HepG2 (cell line): Measurements from ENCODE around the gene VDAC1. TPM values are rescaled to one million over a fixed set of nuclear protein-coding genes. Genes with fewer than 3 reads are reported as not detected.

Experiments used
- ARID3A ChIP-seq: IDR thresholded peaks from 2 replicates; pipeline ENCODE4 v1.6.1; 2012; ENCODE audit warnings: low read depth, low read length, improper control_type of control experiment
- ARID5B ChIP-seq: IDR thresholded peaks from 2 replicates; pipeline ENCODE4 v1.4.0; 2020; ENCODE audit warnings: mild to moderate bottlenecking, missing genetic modification reagents
- CCDC6 ChIP-seq: sonication (generic); formaldehyde crosslinking; IDR thresholded peaks from 2 replicates; pipeline ENCODE4 v1.8.1; 2022; ENCODE audit warnings: mild to moderate bottlenecking, missing genetic modification reagents, moderate library complexity
- E2F5 ChIP-seq: sonication (generic); formaldehyde crosslinking; conservative IDR thresholded peaks from 2 replicates; pipeline ENCODE4 v1.4.0; 2020; ENCODE audit warnings: missing genetic modification reagents
- HMGXB3 ChIP-seq: sonication (generic); formaldehyde crosslinking; IDR thresholded peaks from 2 replicates; pipeline ENCODE4 v1.4.0; 2020; ENCODE audit warnings: missing genetic modification reagents, borderline replicate concordance
- MAFK ChIP-seq, 2 experiments: IDR thresholded peaks in 1 of 2; conservative IDR thresholded peaks in 1 of 2; 2 replicates each; pipeline ENCODE4 v1.6.1; 2011; ENCODE audit warnings: improper control_type of control experiment in 2 of 2, low read length in 2 of 2
- MED1 ChIP-seq: sonication (generic); formaldehyde crosslinking; IDR thresholded peaks from 2 replicates; pipeline ENCODE4 v1.4.0; 2020; ENCODE audit warnings: missing genetic modification reagents
- MXI1 ChIP-seq: IDR thresholded peaks from 3 replicates; pipeline ENCODE4 v1.6.1; 2012; ENCODE audit warnings: low read depth, low read length, inconsistent platforms, borderline replicate concordance
- NCOA2 ChIP-seq: sonication (generic); formaldehyde crosslinking; IDR thresholded peaks from 2 replicates; pipeline ENCODE4 v1.8.0; 2022; ENCODE audit warnings: inconsistent platforms
- SAP130 ChIP-seq: IDR thresholded peaks from 2 replicates; pipeline ENCODE4 v1.6.1; 2016; ENCODE audit warnings: low read depth
- THAP8 ChIP-seq: sonication (generic); formaldehyde crosslinking; IDR thresholded peaks from 2 replicates; pipeline ENCODE4 v1.5.1; 2020; ENCODE audit warnings: missing genetic modification reagents, mild to moderate bottlenecking, borderline replicate concordance
- ZFX ChIP-seq: sonication (generic); formaldehyde crosslinking; IDR thresholded peaks from 2 replicates; pipeline ENCODE4 v1.4.0; 2020; ENCODE audit warnings: mild to moderate bottlenecking, low read depth, missing genetic modification reagents, moderate library complexity
- ZNF530 ChIP-seq: sonication (generic); formaldehyde crosslinking; IDR thresholded peaks from 2 replicates; pipeline ENCODE4 v1.5.0; 2020; ENCODE audit warnings: low read depth, mild to moderate bottlenecking, missing genetic modification reagents
- ZNF549 ChIP-seq: sonication (generic); formaldehyde crosslinking; IDR thresholded peaks from 2 replicates; pipeline ENCODE4 v1.5.0; 2020; ENCODE audit warnings: missing genetic modification reagents
- ZNF614 ChIP-seq: IDR thresholded peaks from 2 replicates; pipeline ENCODE4 v1.6.1; 2018; ENCODE audit warnings: missing biosample characterization, missing genetic modification reagents, inconsistent platforms, borderline replicate concordance
- ZNF678 ChIP-seq: sonication (generic); formaldehyde crosslinking; IDR thresholded peaks from 2 replicates; pipeline ENCODE4 v1.4.0; 2020; ENCODE audit warnings: mild to moderate bottlenecking, missing genetic modification reagents
- ZSCAN21 ChIP-seq: sonication (generic); formaldehyde crosslinking; IDR thresholded peaks from 2 replicates; pipeline ENCODE4 v1.8.0; 2022; ENCODE audit warnings: mild to moderate bottlenecking, missing genetic modification reagents, moderate library complexity, borderline replicate concordance
- polyA plus RNA-seq, 8 experiments: library from polyadenylated mRNA; depleted of rRNA in 3 of 8; stranded (reverse) in 7 of 8; unstranded in 1 of 8; fragments of >200 nt; fragmentation: Illumina TruSeq in 4 of 8; extraction: Trizol in 4 of 8; gene quantifications; 2 replicates each; pipeline versions ENCODE4 v1.2.1 to v1.2.3, GENCODE V29; 2011 to 2016; ENCODE audit warnings: low read depth in 4 of 8, missing spikeins in 1 of 8, mixed read lengths in 1 of 8; ENCODE audit not compliant: insufficient read depth in 1 of 8
- total RNA-seq, 5 experiments: library from RNA; depleted of rRNA; stranded (reverse); fragments of >200 nt; fragmentation: Illumina TruSeq; extraction: Trizol; gene quantifications; 2 replicates each; pipeline ENCODE4 v1.2.3, GENCODE V29; 2016; ENCODE audit warnings: low read depth in 1 of 5

Gene VDAC1
- total and polyA plus RNA-seq, 2 of the 13 experiments (the other 11 are each of a cell fraction or from before 2014, with no cell fraction given), result 112 to 380 TPM

GRCh38 chr5:134003817-134004625, 754 bp downstream of the VDAC1 start (continued):
- TF ChIP-seq SAP130 (CRISPR knock-in tag) (no peak; the same call in 1 of the 2 replicates), THAP8 (no peak), ZNF678 (CRISPR knock-in tag) (no peak; the same call in 1 of the 2 replicates), HMGXB3 (CRISPR knock-in tag) (no peak), ZFX (CRISPR knock-in tag) (peak; percentile 52), ZNF614 (CRISPR knock-in tag) (no peak), MXI1 (0 out of 3 replicates have a peak, but pooled peaks have one; percentile 6), ARID5B (no peak), MED1 (CRISPR knock-in tag) (no peak), ZSCAN21 (0 out of 2 replicates have a peak, but pooled peaks have one; percentile 25), ARID3A (no peak), ZNF549 (CRISPR knock-in tag) (no peak), NCOA2 (CRISPR knock-in tag) (no peak), MAFK (conservative IDR thresholded peaks at IDR 0.05 in 1 of 2, IDR thresholded peaks at IDR 0.05 in 1 of 2; ENCODE audit: low read length in 2 of 2) (no peak), ZNF530 (CRISPR knock-in tag) (no peak), CCDC6 (CRISPR knock-in tag) (no peak; the same call in 1 of the 2 replicates), E2F5 (CRISPR knock-in tag) (no peak; the same call in 1 of the 2 replicates)
